Upper lobe of left lung (tissue), 6 donors: ENCODE results near the gene NFKB1. TPM values are rescaled to one million over a fixed set of nuclear protein-coding genes. Genes with fewer than 3 reads are reported as not detected.
A peak's percentile ranks its signal among the peaks of the same experiment; 100 is the strongest.

ENCODE experiments used
- ATAC-seq, 2 donors: fragments of 200-7000 bp; cut with Tn5 transposase; one replicate each; pipeline ENCODE4 v1.9.1; 2022; ENCODE audit warnings: mild to moderate bottlenecking in 2 of 2, moderate library complexity in 2 of 2; ENCODE audit not compliant: low FRiP score in 2 of 2
- DNase-seq, 2 donors: peaks; one replicate each; pipeline ENCODE4 v3.0.0-alpha.2; 2019 to 2020
- H3K27ac ChIP-seq, 4 donors: fragments of 200-600 bp; sonication (generic); one replicate each; pipeline ENCODE4 v1.5.1; 2016 to 2019
- H3K27me3 ChIP-seq, 4 donors: fragments of 200-600 bp; sonication (generic); one replicate each; pipeline ENCODE4 v1.5.1; 2017 to 2019
- H3K36me3 ChIP-seq, 4 donors: fragments of 200-600 bp; sonication (generic); one replicate each; pipeline ENCODE4 v1.5.1; 2016 to 2019
- H3K4me1 ChIP-seq, 4 donors: fragments of 200-600 bp; sonication (generic); one replicate each; pipeline ENCODE4 v1.5.1; 2018 to 2019
- H3K4me3 ChIP-seq, 4 donors: fragments of 200-600 bp; sonication (generic); one replicate each; pipeline ENCODE4 v1.5.1; 2017 to 2019; ENCODE audit warnings: mild to moderate bottlenecking in 2 of 4, moderate library complexity in 1 of 4
- H3K9me3 ChIP-seq, 4 donors: fragments of 200-600 bp; sonication (generic); one replicate each; pipeline ENCODE4 v1.5.1; 2018 to 2019
- EP300 ChIP-seq, 4 donors: sonication (generic); formaldehyde crosslinking; IDR thresholded peaks; one replicate each; pipeline ENCODE4 v1.5.1; 2017; ENCODE audit warnings: antibody characterized with exemption in 4 of 4, control low read depth in 2 of 4
- POLR2A ChIP-seq, 4 donors: fragments of 450-650 bp; IDR thresholded peaks; one replicate each; pipeline ENCODE4 v1.5.1; 2016 to 2017; ENCODE audit warnings: antibody characterized with exemption in 4 of 4, mild to moderate bottlenecking in 2 of 4
- POLR2AphosphoS5 ChIP-seq, 2 donors: sonication (generic); formaldehyde crosslinking; IDR thresholded peaks; one replicate each; pipeline ENCODE4 v1.5.1; 2017; ENCODE audit warnings: antibody characterized with exemption in 2 of 2
- WGBS, 2 donors: methylation state at CpG; one replicate each; pipeline ENCODE4 v1.1.5; 2017 to 2018; 5-methylcytosine and 5-hydroxymethylcytosine counted together
- total RNA-seq, 6 donors: library from RNA; depleted of rRNA in 4 of 6; stranded (reverse); fragments of >200 nt in 4 of 6; gene quantifications; one replicate each; pipeline versions ENCODE4 v1.1.0 to v1.2.1, GENCODE V29; 2016 to 2021
- TF ChIP-seq, protein P1 (sequence below), 6 experiments: fragments of 450-650 bp in 4 of 6; fragments of 200-600 bp in 2 of 6; sonication (generic) in 2 of 6; IDR thresholded peaks; one replicate each; pipeline ENCODE4 v1.5.1; 2016 to 2019; ENCODE audit warnings: antibody characterized with exemption in 6 of 6
- donor health status: DM: no; HTN: no; CAD: no; lungs with moderate emphysema.
- donor health status: DM: no; HTN: yes; CAD: no; lungs with severe emphysema.

Gene NFKB1
- total RNA-seq, 6 donors from 2014 or later, result 15.8 to 69.1 (median 39.1) TPM

DNA sequence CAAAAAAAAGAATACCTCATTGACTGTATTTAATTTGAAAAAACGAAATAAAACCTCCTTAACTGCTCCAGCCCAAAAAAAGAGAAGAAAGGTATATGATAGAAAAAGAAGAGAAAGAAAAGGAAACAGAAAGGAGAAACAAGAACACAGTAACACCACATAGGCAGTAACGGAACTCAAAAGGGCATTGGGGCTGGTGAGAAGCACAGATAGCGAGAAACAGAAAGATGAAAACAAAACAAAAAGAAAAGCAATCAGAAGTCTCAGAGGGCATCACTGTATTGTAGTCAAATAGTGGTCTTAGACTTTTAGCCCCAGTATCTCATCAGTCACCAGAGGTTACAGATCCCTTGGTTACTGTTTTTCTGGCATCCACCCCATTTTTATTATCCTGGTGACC lies 88.6 kb downstream of the NFKB1 start:
- ATAC-seq, result no peak
- H3K36me3 ChIP-seq, result peaks cover 4 to 46% (median 13%) of the 10 kb centered on the region in 4 donors
- WGBS, 2 donors, result 79 to 90% methylated on average over 3 of the region's 3 CpGs

DNA sequence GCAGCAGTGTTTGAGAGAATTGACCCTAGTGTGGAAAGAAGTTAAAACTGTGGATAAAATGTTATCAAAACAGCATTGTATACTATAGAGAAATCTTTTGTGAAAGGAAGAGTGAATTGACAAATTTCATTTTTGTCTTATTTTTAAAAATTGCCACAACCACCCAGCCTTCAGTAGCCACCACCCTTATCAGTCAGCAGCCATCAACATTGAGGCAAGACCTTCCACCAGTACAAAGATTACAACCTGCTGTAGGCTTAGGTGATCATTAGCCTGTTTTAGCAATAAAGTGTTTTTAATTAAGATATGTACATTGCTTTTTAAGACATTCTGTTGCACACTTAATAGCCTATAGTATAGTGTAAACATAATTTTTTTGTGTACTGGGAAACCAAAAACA lies 91.1 kb downstream of the NFKB1 start:
- Histone ChIP-seq H3K27me3 (no peaks in the 10 kb centered on the region), H3K27ac (no peak overlapping the region), H3K4me1 (peaks cover 0 to under 1% (median 0%) of the 10 kb centered on the region in 4 donors), H3K36me3 (peaks cover 16 to 54% (median 27%) of the 10 kb centered on the region in 4 donors), H3K9me3 (no peaks in the 10 kb centered on the region), H3K4me3 (no peak overlapping the region)
- TF ChIP-seq POLR2AphosphoS5 (IDR thresholded peaks at IDR 0.05) (no peak), POLR2A (IDR thresholded peaks at IDR 0.05) (no peak), EP300 (IDR thresholded peaks at IDR 0.05) (no peak)
- TF ChIP-seq, protein P1, sequence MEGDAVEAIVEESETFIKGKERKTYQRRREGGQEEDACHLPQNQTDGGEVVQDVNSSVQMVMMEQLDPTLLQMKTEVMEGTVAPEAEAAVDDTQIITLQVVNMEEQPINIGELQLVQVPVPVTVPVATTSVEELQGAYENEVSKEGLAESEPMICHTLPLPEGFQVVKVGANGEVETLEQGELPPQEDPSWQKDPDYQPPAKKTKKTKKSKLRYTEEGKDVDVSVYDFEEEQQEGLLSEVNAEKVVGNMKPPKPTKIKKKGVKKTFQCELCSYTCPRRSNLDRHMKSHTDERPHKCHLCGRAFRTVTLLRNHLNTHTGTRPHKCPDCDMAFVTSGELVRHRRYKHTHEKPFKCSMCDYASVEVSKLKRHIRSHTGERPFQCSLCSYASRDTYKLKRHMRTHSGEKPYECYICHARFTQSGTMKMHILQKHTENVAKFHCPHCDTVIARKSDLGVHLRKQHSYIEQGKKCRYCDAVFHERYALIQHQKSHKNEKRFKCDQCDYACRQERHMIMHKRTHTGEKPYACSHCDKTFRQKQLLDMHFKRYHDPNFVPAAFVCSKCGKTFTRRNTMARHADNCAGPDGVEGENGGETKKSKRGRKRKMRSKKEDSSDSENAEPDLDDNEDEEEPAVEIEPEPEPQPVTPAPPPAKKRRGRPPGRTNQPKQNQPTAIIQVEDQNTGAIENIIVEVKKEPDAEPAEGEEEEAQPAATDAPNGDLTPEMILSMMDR (IDR thresholded peaks at IDR 0.05), result no peak
- DNase-seq (no peak), ATAC-seq (no peak)

More for the DNA sequence above, 88.6 kb downstream of the NFKB1 start:
- H3K4me1 ChIP-seq, result no peaks in the 10 kb centered on the region
- H3K4me3 ChIP-seq, result no peak overlapping the region
- no peak overlapping the region for H3K27ac ChIP-seq
- no peak for DNase-seq
- no peaks in the 10 kb centered on the region for H3K27me3 ChIP-seq
- TF ChIP-seq EP300 (IDR thresholded peaks at IDR 0.05), result no peak
- no peak for TF ChIP-seq POLR2AphosphoS5 (IDR thresholded peaks at IDR 0.05)
- no peak for TF ChIP-seq POLR2A (IDR thresholded peaks at IDR 0.05)
- TF ChIP-seq, protein P1 (IDR thresholded peaks at IDR 0.05), result no peak
- H3K9me3 ChIP-seq, result no peaks in the 10 kb centered on the region

DNA sequence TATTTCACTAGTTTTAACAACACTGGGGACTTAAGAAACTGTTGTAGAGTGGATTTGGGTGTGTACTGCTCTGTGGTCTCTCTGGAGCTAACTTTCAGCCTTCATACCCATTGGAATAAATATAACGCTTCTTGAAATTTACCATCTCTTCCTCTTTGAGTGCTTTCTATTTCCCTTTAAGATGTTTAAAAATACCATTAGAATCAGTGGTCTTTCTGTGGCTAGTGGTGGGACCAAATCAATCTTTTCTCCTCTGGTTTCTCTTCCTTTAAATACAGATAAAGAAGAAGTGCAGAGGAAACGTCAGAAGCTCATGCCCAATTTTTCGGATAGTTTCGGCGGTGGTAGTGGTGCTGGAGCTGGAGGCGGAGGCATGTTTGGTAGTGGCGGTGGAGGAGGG lies 92.0 kb downstream of the NFKB1 start:
- H3K27me3 ChIP-seq, result no peaks in the 10 kb centered on the region
- peaks cover 0 to 8% (median 3%) of the 10 kb centered on the region in 4 donors for H3K4me1 ChIP-seq
- ATAC-seq (no peak), DNase-seq (peak in 1 of 2 donors; percentile 1)
- no peaks in the 10 kb centered on the region for H3K9me3 ChIP-seq
- no peak overlapping the region for H3K4me3 ChIP-seq
- 85 to 86% methylated on average over 7 of the region's 7 CpGs for WGBS, 2 donors
- TF ChIP-seq POLR2AphosphoS5 (IDR thresholded peaks at IDR 0.05), result no peak
- TF ChIP-seq, protein P1 (IDR thresholded peaks at IDR 0.05), result no peak
- TF ChIP-seq EP300 (IDR thresholded peaks at IDR 0.05), result no peak
- TF ChIP-seq POLR2A (IDR thresholded peaks at IDR 0.05), result no peak
- no peak overlapping the region for H3K27ac ChIP-seq
- peaks cover 17 to 54% (median 30%) of the 10 kb centered on the region in 4 donors for H3K36me3 ChIP-seq

DNA sequence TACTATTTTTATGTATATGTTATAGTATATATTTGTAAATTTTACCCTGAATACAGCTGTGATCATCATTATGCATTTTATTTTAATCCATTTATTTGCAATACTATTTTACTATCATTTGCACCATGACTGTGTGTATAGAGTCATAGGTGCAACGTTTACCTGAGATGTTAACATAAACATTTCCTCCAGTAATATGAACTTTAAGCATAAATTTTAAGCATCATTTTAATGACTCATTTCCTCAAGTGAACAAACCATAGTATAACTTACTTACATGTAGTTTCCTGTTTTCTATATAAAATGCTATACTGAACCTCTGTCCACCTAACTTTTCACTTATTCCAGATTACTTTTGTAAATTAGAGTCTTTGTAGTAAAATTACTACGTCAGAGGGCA lies 92.8 kb downstream of the NFKB1 start:
- no peak for DNase-seq
- H3K4me1 ChIP-seq, result peaks cover 0 to 14% (median 6%) of the 10 kb centered on the region in 4 donors
- H3K27me3 ChIP-seq, result no peaks in the 10 kb centered on the region
- ATAC-seq, result no peak
- TF ChIP-seq, protein P1 (IDR thresholded peaks at IDR 0.05), result no peak
- TF ChIP-seq POLR2AphosphoS5 (IDR thresholded peaks at IDR 0.05) (no peak), POLR2A (IDR thresholded peaks at IDR 0.05) (no peak), EP300 (IDR thresholded peaks at IDR 0.05) (no peak)
- H3K36me3 ChIP-seq, result peaks cover 17 to 61% (median 32%) of the 10 kb centered on the region in 4 donors
- WGBS, 2 donors, result 59 to 69% methylated on average over 2 of the region's 2 CpGs
- H3K4me3 ChIP-seq, result no peak overlapping the region
- H3K27ac ChIP-seq, result no peak overlapping the region
- no peaks in the 10 kb centered on the region for H3K9me3 ChIP-seq

DNA sequence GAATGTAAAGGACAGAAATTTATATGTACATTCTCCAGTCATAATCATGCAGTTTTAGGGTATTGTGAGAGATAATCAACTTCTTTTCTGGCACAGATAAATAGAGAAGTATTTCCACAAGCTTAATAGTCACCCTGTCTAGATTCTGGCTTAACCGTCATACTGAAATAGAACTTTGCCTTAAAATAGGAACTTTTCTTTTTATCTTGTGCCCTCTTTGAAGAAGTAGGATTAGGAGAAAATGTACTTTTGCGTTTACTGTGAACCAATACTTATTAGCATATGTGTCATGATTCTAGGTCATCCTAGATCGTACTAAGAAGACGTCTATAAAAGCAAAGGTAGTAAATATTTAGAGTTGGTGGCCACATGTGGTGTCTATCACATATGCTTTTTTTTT lies 95.4 kb downstream of the NFKB1 start:
- DNase-seq (no peak), ATAC-seq (no peak)
- H3K4me1 ChIP-seq, result peaks cover 0 to 14% (median 6%) of the 10 kb centered on the region in 4 donors
- no peak overlapping the region for H3K4me3 ChIP-seq
- TF ChIP-seq POLR2A (IDR thresholded peaks at IDR 0.05), result no peak
- TF ChIP-seq EP300 (IDR thresholded peaks at IDR 0.05), result no peak
- TF ChIP-seq POLR2AphosphoS5 (IDR thresholded peaks at IDR 0.05), result no peak
- TF ChIP-seq, protein P1 (IDR thresholded peaks at IDR 0.05), result no peak
- H3K36me3 ChIP-seq, result peaks cover 17 to 78% (median 38%) of the 10 kb centered on the region in 4 donors
- H3K27ac ChIP-seq, result no peak overlapping the region
- H3K9me3 ChIP-seq, result no peaks in the 10 kb centered on the region
- WGBS, 2 donors, result 86 to 89% methylated on average over 4 of the region's 4 CpGs
- no peaks in the 10 kb centered on the region for H3K27me3 ChIP-seq
